PC-9 (cell line): ENCODE results near the gene LIMA1.
"Not testable (repeated sequence)": the region's sequence is repeated elsewhere in the genome, so short reads cannot be mapped to it uniquely, and the experiment has no call there.

Experiments
- CTCF ChIP-seq: fragments of 200-600 bp; sonication (generic); conservative IDR thresholded peaks from 2 replicates; pipeline ENCODE4 v1.6.1; 2017; ENCODE audit warnings: mixed run types, antibody characterized with exemption, mild to moderate bottlenecking, moderate library complexity
- EZH2 ChIP-seq: fragments of 200-600 bp; sonication (generic); IDR thresholded peaks from 2 replicates; pipeline ENCODE4 v1.8.0; 2017; ENCODE audit warnings: antibody characterized with exemption, low read depth

GRCh38 chr12:50324770-50325169, 41.5 kb upstream of the LIMA1 start:
- TF ChIP-seq CTCF, EZH2: not testable (repeated sequence)
